Skeletal muscle tissue (tissue), 4 donors: ENCODE measurements around the gene C1RL. TPM values are rescaled to one million over a fixed set of nuclear protein-coding genes. Genes with fewer than 3 reads are reported as not detected.

Experiments used
- H3K27ac ChIP-seq: one replicate; pipeline ENCODE4 v1.7.0; 2013; ENCODE audit warnings: mild to moderate bottlenecking, low read depth, low read length, inconsistent platforms
- H3K27me3 ChIP-seq, 3 donors: one replicate each; pipeline ENCODE4 v1.7.0; 2013; ENCODE audit warnings: low read length in 3 of 3; ENCODE audit not compliant: control insufficient read depth in 3 of 3, insufficient read depth in 3 of 3
- H3K36me3 ChIP-seq, 3 donors: one replicate each; pipeline ENCODE4 v1.7.0; 2013; ENCODE audit warnings: low read length in 3 of 3; ENCODE audit not compliant: control insufficient read depth in 3 of 3, insufficient read depth in 3 of 3
- H3K4me1 ChIP-seq, 3 donors: one replicate each; pipeline ENCODE4 v1.7.0; 2013; ENCODE audit warnings: low read length in 3 of 3, mild to moderate bottlenecking in 3 of 3; ENCODE audit not compliant: control insufficient read depth in 3 of 3, insufficient read depth in 3 of 3
- H3K4me3 ChIP-seq, 3 donors: one replicate each; pipeline ENCODE4 v1.7.0; 2013; ENCODE audit warnings: low read length in 3 of 3
- H3K9ac ChIP-seq, 3 donors: one replicate each; pipeline ENCODE4 v1.7.0; 2013; ENCODE audit warnings: low read length in 3 of 3, mild to moderate bottlenecking in 3 of 3, moderate library complexity in 2 of 3, low read depth in 1 of 3
- H3K9me3 ChIP-seq, 3 donors: one replicate each; pipeline ENCODE4 v1.7.0; 2013; ENCODE audit warnings: low read length in 3 of 3; ENCODE audit not compliant: control insufficient read depth in 3 of 3
- total RNA-seq: library from RNA; depleted of rRNA; stranded (reverse); fragments of >200 nt; gene quantifications from one replicate; pipeline ENCODE4 v1.2.3, GENCODE V29; 2014
- donor health status: Osteomylitis.

C1RL gene, protein sequence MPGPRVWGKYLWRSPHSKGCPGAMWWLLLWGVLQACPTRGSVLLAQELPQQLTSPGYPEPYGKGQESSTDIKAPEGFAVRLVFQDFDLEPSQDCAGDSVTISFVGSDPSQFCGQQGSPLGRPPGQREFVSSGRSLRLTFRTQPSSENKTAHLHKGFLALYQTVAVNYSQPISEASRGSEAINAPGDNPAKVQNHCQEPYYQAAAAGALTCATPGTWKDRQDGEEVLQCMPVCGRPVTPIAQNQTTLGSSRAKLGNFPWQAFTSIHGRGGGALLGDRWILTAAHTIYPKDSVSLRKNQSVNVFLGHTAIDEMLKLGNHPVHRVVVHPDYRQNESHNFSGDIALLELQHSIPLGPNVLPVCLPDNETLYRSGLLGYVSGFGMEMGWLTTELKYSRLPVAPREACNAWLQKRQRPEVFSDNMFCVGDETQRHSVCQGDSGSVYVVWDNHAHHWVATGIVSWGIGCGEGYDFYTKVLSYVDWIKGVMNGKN
- total RNA-seq, result 10.4 TPM

GRCh38 chr12:7108796-7109571, at the start of gene C1RL:
Gene C1RL, minus strand, starts transcription at chr12:7109214. Its CDS starts 34 bp downstream, at chr12:7109180.
- H3K9ac ChIP-seq, result peak within 1 kb of the TSS; percentile 81 to 87 (median 87)
- no peaks in the 10 kb centered on the region for H3K27me3 ChIP-seq
- no peaks in the 10 kb centered on the region for H3K9me3 ChIP-seq
- peak within 1 kb of the TSS; percentile 76 to 91 (median 82) for H3K4me3 ChIP-seq
- peaks cover 13 to 21% (median 15%) of the 10 kb centered on the region in 3 donors for H3K4me1 ChIP-seq
- H3K27ac ChIP-seq, result peak within 1 kb of the TSS; percentile 92
- H3K36me3 ChIP-seq, result peaks cover 0 to 7% (median under 1%) of the 10 kb centered on the region in 3 donors

DNA sequence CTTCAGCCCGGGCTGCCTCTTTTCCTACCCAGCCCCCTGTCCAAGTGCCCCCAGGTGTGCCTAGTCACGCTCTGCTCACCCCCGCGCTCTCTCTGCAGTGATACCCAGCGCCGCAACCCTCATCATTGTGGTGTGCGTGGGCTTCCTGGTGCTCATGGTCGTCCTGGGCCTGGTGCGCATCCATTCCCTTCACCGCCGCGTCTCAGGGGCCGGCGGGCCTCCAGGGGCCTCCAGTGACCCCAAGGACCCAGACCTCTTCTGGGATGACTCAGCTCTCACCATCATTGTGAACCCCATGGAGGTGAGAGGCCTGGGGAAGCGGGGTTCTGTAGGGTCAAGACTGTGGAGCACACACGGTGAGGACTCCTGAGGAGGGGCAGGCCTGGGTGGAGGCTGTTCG, 48.4 kb upstream of the C1RL start:
- Histone ChIP-seq H3K27ac (no peak overlapping the region), H3K4me1 (no peaks in the 10 kb centered on the region), H3K9ac (no peak overlapping the region), H3K4me3 (no peak overlapping the region), H3K27me3 (peaks cover 0 to 7% (median 4%) of the 10 kb centered on the region in 3 donors), H3K36me3 (peaks cover 0 to 4% (median 0%) of the 10 kb centered on the region in 3 donors), H3K9me3 (no peaks in the 10 kb centered on the region)

GRCh38 chr12:7156259-7157197, 47.5 kb upstream of the C1RL start:
- no peak overlapping the region for H3K4me3 ChIP-seq
- no peak overlapping the region for H3K9ac ChIP-seq
- no peak overlapping the region for H3K27ac ChIP-seq
- H3K9me3 ChIP-seq, result no peaks in the 10 kb centered on the region
- H3K36me3 ChIP-seq, result peaks cover 0 to 4% (median 0%) of the 10 kb centered on the region in 3 donors
- peaks cover 0 to 7% (median 0%) of the 10 kb centered on the region in 3 donors for H3K27me3 ChIP-seq
- H3K4me1 ChIP-seq, result no peaks in the 10 kb centered on the region

GRCh38 chr12:7155471-7156034, 46.5 kb upstream of the C1RL start:
- H3K27me3 ChIP-seq, result peaks cover 0 to 3% (median 0%) of the 10 kb centered on the region in 3 donors
- H3K36me3 ChIP-seq, result peaks cover 0 to 13% (median 1%) of the 10 kb centered on the region in 3 donors
- H3K27ac ChIP-seq, result no peak overlapping the region
- H3K4me3 ChIP-seq, result no peak overlapping the region
- no peak overlapping the region for H3K9ac ChIP-seq
- no peaks in the 10 kb centered on the region for H3K9me3 ChIP-seq
- no peaks in the 10 kb centered on the region for H3K4me1 ChIP-seq

GRCh38 chr12:7154901-7155470, 46.0 kb upstream of the C1RL start:
- H3K4me1 ChIP-seq, result no peaks in the 10 kb centered on the region
- H3K9me3 ChIP-seq, result no peaks in the 10 kb centered on the region
- H3K9ac ChIP-seq, result no peak overlapping the region
- H3K4me3 ChIP-seq, result no peak overlapping the region
- H3K27ac ChIP-seq, result no peak overlapping the region
- H3K27me3 ChIP-seq, result no peaks in the 10 kb centered on the region
- H3K36me3 ChIP-seq, result peaks cover 0 to 18% (median 2%) of the 10 kb centered on the region in 3 donors

- no peaks in the 10 kb centered on the region for H3K4me1 ChIP-seq
- H3K27ac ChIP-seq, result no peak overlapping the region
- no peaks in the 10 kb centered on the region for H3K27me3 ChIP-seq
- peaks cover 3 to 27% (median 6%) of the 10 kb centered on the region in 3 donors for H3K36me3 ChIP-seq
- H3K9me3 ChIP-seq, result no peaks in the 10 kb centered on the region
- no peak overlapping the region for H3K4me3 ChIP-seq
- H3K9ac ChIP-seq, result peak overlapping the region in 1 of 3 donors; percentile 19
Observed at GRCh38 chr12:7154042-7154441, 45.0 kb upstream of the C1RL start.

DNA sequence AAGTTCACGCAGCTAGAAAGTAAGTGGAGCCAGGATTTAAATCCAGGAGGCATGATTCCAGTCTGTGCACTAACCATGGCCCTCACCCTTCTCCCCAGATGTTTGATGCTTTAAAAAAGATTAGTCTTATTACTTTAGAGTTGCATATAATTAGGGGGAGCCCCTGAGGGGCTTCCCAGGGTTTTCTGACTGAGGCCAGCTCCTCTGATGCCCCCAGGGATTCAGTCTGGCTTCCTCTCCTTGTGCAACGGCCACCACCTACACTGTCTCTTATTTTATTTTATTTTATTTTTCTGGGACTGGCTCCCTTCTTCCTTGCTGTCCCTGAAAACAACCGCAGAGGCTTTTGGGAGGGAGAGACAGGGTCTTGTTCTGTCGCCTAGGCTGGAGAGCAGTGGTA, 43.8 kb upstream of the C1RL start:
- Histone ChIP-seq H3K27ac (no peak overlapping the region), H3K9me3 (no peaks in the 10 kb centered on the region), H3K4me3 (no peak overlapping the region), H3K9ac (no peak overlapping the region), H3K4me1 (no peaks in the 10 kb centered on the region), H3K36me3 (peaks cover 7 to 33% (median 10%) of the 10 kb centered on the region in 3 donors), H3K27me3 (no peaks in the 10 kb centered on the region)

GRCh38 chr12:7151532-7151931, 42.5 kb upstream of the C1RL start:
- Histone ChIP-seq H3K27me3 (no peaks in the 10 kb centered on the region), H3K9ac (no peak overlapping the region), H3K9me3 (no peaks in the 10 kb centered on the region), H3K4me3 (no peak overlapping the region), H3K36me3 (peaks cover 7 to 33% (median 10%) of the 10 kb centered on the region in 3 donors), H3K27ac (no peak overlapping the region), H3K4me1 (no peaks in the 10 kb centered on the region)

- Histone ChIP-seq H3K9me3 (no peaks in the 10 kb centered on the region), H3K4me3 (no peak overlapping the region), H3K36me3 (peaks cover 7 to 33% (median 12%) of the 10 kb centered on the region in 3 donors), H3K4me1 (no peaks in the 10 kb centered on the region), H3K9ac (no peak overlapping the region), H3K27ac (no peak overlapping the region), H3K27me3 (no peaks in the 10 kb centered on the region)
Observed at GRCh38 chr12:7150841-7151240, 41.8 kb upstream of the C1RL start.
